T-helper 1 cell treated with Interleukin-12 subunit alpha and Interleukin-12 subunit beta and Interleukin-4 antibody, amounts not matched to agents 30 ng/mL and 1 ng/mL, for 36 hours (primary cell): ENCODE measurements around the gene GALNT9. TPM values are rescaled to one million over a fixed set of nuclear protein-coding genes. Genes with fewer than 3 reads are reported as not detected.

Experiments
- intact Hi-C: fragments of 100-400 bp; cut with micrococcal nuclease; formaldehyde crosslinking; loops from one replicate; pipeline ENCODE4 v1.15.1; 2024
- total RNA-seq: library from RNA; stranded (reverse); gene quantifications from 2 replicates; pipeline ENCODE4 v1.2.3, GENCODE V29; 2022

The GALNT9 gene
- total RNA-seq, 1 donor from 2014 or later = not detected

DNA sequence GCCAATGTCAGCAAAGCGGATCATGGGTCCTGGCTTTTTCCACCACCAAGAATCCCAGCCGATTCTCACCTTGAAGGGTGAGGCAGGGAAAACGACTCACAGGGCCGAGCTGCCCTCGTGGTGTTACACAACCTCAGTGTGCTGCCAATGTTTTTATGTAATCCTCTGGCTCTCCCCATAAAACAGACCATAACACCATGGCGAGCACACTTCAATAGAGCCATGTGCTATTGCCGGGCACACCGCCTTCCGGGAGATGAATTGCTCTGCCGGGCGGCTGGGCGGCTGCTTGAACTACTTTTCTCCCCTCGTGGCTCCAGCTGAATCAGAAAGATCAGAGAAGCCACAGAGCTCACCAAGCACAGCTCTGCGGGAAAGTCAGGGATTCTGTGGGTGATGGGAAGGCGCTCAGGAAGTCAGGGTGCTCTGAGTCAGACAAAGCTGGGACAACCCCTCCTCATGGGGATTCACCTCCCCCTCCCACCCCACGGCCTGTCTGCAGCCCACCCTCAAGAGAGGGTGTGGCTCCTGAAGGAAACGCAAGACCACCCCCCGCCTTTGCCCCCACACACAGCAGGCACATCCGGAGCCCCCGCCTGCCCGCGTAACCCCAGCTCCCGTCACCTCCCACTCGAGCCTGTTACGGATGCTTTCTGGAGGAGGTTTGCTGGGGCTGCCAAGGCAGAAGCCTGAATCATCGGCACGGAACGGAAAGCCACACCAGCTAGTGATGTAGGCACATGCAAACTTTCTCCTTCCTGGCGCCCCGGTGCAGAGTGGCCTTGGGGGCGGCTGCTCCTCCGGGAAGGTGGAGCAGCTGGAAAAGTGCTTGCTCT is 1.8 kb downstream of the GALNT9 start:
- intact Hi-C loops = no loop called here

GRCh38 chr12:132326646-132327045 is 2.7 kb downstream of the GALNT9 start:
- intact Hi-C loops = no loop called here

- intact Hi-C loops = no loop called here
Observed at GRCh38 chr12:132325733-132326130, 3.7 kb downstream of the GALNT9 start.

GRCh38 chr12:132324841-132325732 is 4.3 kb downstream of the GALNT9 start:
- intact Hi-C loops = no loop called here

DNA sequence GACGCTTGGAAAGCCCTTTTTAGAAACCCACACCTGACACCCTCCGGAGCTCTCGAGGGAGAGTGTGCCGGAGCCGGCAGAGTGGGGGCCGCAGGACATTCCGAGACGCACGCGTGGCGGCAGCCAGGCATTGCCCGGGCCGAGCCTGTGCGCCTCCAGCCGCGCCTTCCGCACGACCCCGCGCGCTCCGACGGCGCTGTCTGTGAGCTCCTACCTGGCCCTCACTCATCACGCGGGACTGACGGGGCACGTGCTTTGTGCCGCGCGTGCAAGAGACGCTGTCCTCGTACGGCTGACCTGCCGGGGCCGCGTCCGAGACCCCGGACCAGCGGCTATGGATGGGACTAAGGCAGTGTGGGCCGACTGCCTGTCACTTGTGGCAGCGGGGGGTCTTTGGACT is 5.2 kb downstream of the GALNT9 start:
- intact Hi-C loops = no loop called here

DNA sequence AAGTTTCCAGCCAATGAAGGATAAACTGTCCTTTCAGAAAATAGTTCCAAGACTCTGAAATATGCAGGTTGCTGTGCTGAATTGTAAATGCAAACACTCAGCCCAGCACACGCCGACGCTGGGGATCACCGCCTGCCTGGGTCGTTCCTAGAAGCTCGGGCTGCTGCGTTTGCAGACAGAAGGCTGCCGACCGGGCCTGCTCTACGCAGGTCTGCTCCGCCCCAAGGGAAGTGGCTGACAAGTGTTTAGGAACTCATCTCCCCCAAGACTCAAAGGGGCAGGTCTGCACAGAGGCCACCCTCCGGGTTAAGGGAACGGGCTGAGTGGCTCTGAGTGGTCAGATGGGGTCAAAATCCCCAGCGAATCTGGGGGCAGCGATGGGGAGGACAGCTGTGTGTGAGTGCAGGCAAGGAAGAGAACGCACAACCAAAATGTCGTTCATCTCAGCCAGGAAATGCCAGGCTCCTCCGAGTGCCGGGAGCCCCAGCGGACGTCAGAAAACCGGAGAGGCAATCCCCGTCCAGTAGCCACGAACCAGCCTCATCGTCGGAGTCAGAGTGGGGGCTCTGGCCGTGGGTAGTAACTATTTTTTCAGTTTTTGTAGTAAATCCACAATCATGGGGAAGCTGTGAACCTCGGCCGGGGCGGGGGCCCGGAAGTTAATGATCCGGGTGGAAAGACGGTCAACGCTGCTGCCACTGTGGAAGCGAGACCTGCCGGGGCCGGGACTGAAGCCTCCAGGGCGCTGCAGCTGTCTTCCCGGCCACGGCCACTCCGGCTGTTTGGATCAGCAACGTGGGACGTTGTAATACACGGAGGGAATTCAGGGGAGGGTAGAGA is 6.0 kb downstream of the GALNT9 start:
- intact Hi-C loops = no loop called here

DNA sequence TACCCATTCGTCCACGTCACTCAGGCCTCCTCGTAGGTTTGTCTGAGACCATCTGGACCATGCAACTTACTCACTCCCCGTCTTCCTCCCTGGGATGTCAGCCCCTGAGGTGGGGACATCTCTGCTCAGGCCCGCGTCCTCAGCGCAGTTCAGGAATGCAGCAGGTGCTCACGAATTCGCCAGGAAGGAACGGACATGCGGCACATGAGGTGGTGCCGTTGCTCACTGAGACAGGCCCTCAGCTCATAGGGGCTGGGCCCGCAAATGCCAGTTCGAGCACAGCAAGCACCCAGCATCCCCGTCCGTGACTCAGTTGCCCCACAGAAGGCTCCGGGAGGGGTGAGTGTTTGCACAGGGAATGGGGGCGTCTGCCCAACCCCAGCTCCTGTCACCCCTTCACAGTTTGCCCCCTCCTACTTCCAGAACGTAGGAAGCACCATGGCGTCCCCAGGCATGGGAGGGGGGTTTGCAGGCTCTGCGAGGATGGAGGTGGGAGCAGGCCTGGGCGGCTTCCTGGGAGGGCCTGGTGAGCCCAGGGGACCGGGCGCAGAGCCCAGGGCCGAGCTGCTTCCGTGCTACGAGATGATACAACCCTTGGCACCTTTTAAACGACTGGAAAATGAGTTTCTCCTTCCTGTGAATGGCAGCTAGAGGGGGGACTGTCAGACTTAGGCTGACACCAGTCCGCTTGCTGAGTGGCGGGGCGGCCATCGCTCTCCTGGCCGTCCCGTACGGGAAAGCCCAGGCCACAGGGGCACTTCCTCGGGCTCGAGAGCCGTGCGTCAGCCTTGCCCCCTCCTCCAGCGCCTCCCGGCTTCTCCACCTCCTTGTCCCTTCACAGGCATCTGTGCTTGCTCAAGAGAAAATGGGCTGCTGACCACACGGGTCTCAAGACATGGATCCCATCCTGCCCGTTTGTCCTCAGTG is 6.9 kb downstream of the GALNT9 start:
- intact Hi-C loops = no loop called here

GRCh38 chr12:132321321-132322118 is 7.9 kb downstream of the GALNT9 start:
- intact Hi-C loops = no loop called here

GRCh38 chr12:132320767-132321211 is 8.6 kb downstream of the GALNT9 start:
- intact Hi-C loops = no loop called here

- intact Hi-C loops = no loop called here
Observed at GRCh38 chr12:132319991-132320570, 9.3 kb downstream of the GALNT9 start.

GRCh38 chr12:132319359-132319950 is 9.9 kb downstream of the GALNT9 start:
- intact Hi-C loops = no loop called here

DNA sequence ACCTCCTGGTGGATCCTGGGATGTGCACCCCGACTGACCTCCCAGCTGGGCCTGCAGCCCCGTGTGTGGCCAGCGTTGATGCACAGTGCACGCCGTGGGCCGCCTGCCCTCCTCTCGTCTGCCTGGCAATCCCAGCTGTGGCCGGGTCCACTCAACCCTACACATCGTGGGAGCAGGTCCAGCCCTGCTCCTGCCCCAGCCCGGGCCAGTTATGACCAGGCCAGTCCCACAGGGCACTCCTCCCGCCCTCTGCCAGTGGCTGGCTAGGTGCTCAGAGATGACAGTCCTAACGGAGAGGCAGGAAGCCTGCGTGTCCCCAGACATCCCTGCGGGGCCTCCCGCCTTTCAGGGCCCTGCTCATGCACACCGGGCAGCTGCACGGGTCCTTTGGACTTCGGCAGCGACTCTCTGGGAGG is 10.8 kb downstream of the GALNT9 start:
- intact Hi-C loops = no loop called here

DNA sequence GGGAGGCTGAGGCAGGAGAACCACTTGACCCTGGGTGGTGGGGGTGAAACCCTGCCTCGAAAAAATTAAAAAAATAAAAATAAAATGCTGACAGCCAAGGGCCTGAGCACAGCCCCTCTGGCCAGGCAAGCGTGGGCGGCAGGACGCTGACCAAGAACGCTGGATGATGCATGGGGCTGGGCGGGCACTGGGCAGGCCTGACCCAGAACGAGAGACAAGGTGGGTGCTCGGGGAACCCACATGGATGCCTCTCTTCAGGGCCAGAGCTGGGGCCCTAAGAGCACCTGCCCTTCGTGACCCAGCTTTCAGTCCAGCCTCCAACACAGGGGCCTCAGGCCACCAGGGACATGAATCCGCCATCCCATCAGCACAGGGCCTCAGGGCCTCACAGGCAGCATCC is 11.3 kb downstream of the GALNT9 start:
- intact Hi-C loops = no loop called here

- intact Hi-C loops = no loop called here
Observed at GRCh38 chr12:132317233-132317938, 12.0 kb downstream of the GALNT9 start.

DNA sequence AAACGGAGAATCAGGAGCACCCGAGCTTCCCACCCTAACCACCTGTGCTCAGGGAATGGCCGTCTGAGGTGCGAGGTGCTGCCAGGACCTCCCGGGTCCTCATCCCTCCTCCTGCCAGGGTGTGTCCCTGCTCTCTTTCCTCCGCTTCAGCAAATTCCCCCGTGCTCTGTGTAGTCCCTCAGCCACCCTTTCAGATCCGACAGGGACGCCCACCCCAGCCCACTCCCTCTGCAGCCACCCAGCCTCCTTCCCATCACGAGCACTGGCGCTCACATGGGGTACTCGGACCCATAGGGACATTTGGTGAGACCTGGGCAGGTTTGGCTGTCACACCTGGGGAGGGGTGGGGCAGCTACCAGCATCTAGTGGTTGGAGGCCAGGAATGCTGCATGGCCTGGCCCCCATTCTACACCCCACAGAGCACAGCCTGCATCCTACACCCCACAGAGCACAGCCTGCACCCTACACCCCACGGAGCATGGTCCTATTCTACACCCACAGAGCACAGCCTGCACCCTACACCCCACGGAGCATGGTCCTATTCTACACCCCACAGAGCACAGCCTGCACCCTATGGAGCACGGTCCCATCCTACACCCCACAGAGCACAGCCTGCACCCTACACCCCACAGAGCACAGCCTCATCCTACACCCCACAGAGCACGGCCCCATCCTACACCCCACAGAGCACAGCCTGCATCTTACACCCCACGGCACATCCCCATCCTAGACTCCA is 12.7 kb downstream of the GALNT9 start:
- intact Hi-C loops = no loop called here

- intact Hi-C loops = no loop called here
Observed at GRCh38 chr12:132315951-132316350, 13.4 kb downstream of the GALNT9 start.

GRCh38 chr12:132315507-132315906 is 13.9 kb downstream of the GALNT9 start:
- intact Hi-C loops = no loop called here
